ENCODE measurements around the gene THAP3. TPM values are rescaled to one million over a fixed set of nuclear protein-coding genes. Genes with fewer than 3 reads are reported as not detected.

THAP3 gene
- total and polyA plus RNA-seq, 9 of the 15 experiments (the other 6 are each of a cell fraction or from before 2014, with no cell fraction given): 1.9 to 31.2 (median 18.2) TPM

- Histone ChIP-seq H3K9me1 (ENCODE audit: control insufficient read depth, insufficient read depth, low read length) (peaks cover 23% of the 10 kb centered on the region), H2AFZ (ENCODE audit: low read depth, low read length) (no peak overlapping the region), H3K27me3 (ENCODE audit: control insufficient read depth in 2 of 2, insufficient read depth in 2 of 2, low read length in 2 of 2) (no peaks in the 10 kb centered on the region), H3K9me3 (replicated peaks; ENCODE audit: control insufficient read depth, insufficient read depth, low read depth, low read length) (no peaks in the 10 kb centered on the region), H3K27ac (ENCODE audit: extremely low read depth, low read depth, low read length) (no peak overlapping the region), H3K9ac (ENCODE audit: insufficient read depth in 1 of 2, low read depth in 2 of 2, low read length in 2 of 2) (peak overlapping the region in 1 of 2 experiments; percentile 60; a peak in 2 of 4 replicates), H3K4me3 (no peak overlapping the region), H3K79me2 (ENCODE audit: control insufficient read depth, insufficient read depth, low read length) (peaks cover 73% of the 10 kb centered on the region), H3K36me3 (ENCODE audit: control insufficient read depth, insufficient read depth, low read length) (peaks cover 85% of the 10 kb centered on the region), H3K4me1 (replicated peaks in 1 of 2; ENCODE audit: control insufficient read depth in 2 of 2, insufficient read depth in 2 of 2, low read length in 2 of 2) (peaks cover 23 to 51% of the 10 kb centered on the region in 2 experiments), H3K4me2 (ENCODE audit: insufficient read depth, low read length) (no peak overlapping the region), H4K20me1 (replicated peaks; ENCODE audit: control insufficient read depth, insufficient read depth, low read length) (peaks cover 63% of the 10 kb centered on the region)
- in situ Hi-C loops (cut with MboI): no loop called here
- intact Hi-C loops (cut with micrococcal nuclease): no loop called here
- POLR2A ChIA-PET: interaction anchor here (0.6 to 10.7 kb wide), 8 partner anchors 12 to 90 kb away, joined by 3 to 221 read pairs (median 3); partner anchors contain the start of gene ZBTB48
- WGBS (ENCODE audit: insufficient coverage, low coverage, missing lambda C conversion rate): 88% methylated on average over 15 of the region's 15 CpGs
- CTCF ChIA-PET (ENCODE audit: low intra/inter-chr PET ratio): no interaction called here
- ATAC-seq: no peak
- FAIRE-seq: no peak
- TF ChIP-seq ZBTB8A (IDR thresholded peaks at IDR 0.05; ENCODE audit: partially characterized antibody) (no peak), SRSF3 (IDR thresholded peaks at IDR 0.05; ENCODE audit: insufficient read depth, low read length) (no peak), E2F4 (CRISPR knock-in tag; IDR thresholded peaks at IDR 0.05; ENCODE audit: low read depth) (no peak), SFPQ (IDR thresholded peaks at IDR 0.05; ENCODE audit: low read depth, low read length) (no peak), RBFOX2 (IDR thresholded peaks at IDR 0.05; ENCODE audit: low read depth, low read length) (peak; percentile 39; the same call in 1 of the 2 replicates), CREB1 (IDR thresholded peaks at IDR 0.05) (no peak), CREB1 (CRISPR knock-in tag; IDR thresholded peaks at IDR 0.05) (no peak), ZNF408 (CRISPR knock-in tag; IDR thresholded peaks at IDR 0.05; ENCODE audit: low read depth) (no peak), POLR2G (IDR thresholded peaks at IDR 0.05; ENCODE audit: low read depth, low read length) (0 out of 2 replicates have a peak, but pooled peaks have one; percentile 12)
- DNase-seq (ENCODE audit: extremely low read depth in 1 of 4, low spot score in 3 of 4): no peak
- no TSS peak for BruUV-seq (replicated peaks)
Observed at GRCh38 chr1:6596886-6597776, 27.5 kb upstream of the THAP3 start.

Data from K562 (cell line).